GM13976 (cell line): ENCODE results near the gene MOSMO.

ENCODE experiments used
- DNase-seq: peaks from one replicate; pipeline ENCODE4 v3.0.0; 2012; ENCODE audit warnings: low spot score
- CTCF ChIP-seq: IDR thresholded peaks from 2 replicates; pipeline ENCODE4 v1.5.1; 2012; ENCODE audit warnings: borderline replicate concordance, mild to moderate bottlenecking; ENCODE audit not compliant: insufficient read depth; ENCODE audit errors: extremely low read depth, missing control alignments, control extremely low read depth
- in situ Hi-C: fragments of 300-500 bp; cut with MboI; formaldehyde crosslinking; loops from one replicate; pipeline ENCODE4 v1.12.0; 2022; ENCODE audit warnings: low sequenced_read_pairs, mixed read lengths, inconsistent platforms; ENCODE audit not compliant: unreplicated experiment

Gene MOSMO

GRCh38 chr16:21973945-21974344 lies 34.0 kb upstream of the MOSMO start:
- DNase-seq, result no peak
- in situ Hi-C loops, result no loop called here
- TF ChIP-seq CTCF, result no peak

- in situ Hi-C loops, result no loop called here
- DNase-seq, result no peak
- TF ChIP-seq CTCF, result no peak
These were observed 27.9 kb upstream of the MOSMO start for GRCh38 chr16:21980032-21980431.

DNA sequence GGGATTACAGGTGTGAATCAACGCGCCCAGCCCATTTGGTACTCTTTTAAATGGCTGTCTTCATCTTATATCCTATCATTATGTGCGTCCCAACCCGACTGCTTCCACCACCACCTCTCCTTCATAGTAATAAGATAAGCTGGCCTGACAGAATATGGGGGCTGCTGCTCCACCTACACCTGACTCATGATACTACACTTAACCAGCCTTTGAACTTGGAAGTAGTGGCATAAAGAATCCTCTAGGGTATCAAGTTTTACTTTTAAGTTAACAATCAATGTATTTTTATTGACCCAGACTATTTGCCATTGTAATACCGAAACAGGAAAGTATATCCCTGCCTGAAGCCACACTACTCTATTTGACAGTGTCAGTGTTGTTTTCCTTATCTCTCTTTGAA lies 25.8 kb upstream of the MOSMO start:
- no peak for TF ChIP-seq CTCF
- no peak for DNase-seq
- in situ Hi-C loops, result no loop called here

GRCh38 chr16:21984062-21984461 lies 23.8 kb upstream of the MOSMO start:
- TF ChIP-seq CTCF, result no peak
- DNase-seq, result no peak
- in situ Hi-C loops, result no loop called here

GRCh38 chr16:21985524-21985923 lies 22.4 kb upstream of the MOSMO start:
- no peak for TF ChIP-seq CTCF
- in situ Hi-C loops, result no loop called here

DNA sequence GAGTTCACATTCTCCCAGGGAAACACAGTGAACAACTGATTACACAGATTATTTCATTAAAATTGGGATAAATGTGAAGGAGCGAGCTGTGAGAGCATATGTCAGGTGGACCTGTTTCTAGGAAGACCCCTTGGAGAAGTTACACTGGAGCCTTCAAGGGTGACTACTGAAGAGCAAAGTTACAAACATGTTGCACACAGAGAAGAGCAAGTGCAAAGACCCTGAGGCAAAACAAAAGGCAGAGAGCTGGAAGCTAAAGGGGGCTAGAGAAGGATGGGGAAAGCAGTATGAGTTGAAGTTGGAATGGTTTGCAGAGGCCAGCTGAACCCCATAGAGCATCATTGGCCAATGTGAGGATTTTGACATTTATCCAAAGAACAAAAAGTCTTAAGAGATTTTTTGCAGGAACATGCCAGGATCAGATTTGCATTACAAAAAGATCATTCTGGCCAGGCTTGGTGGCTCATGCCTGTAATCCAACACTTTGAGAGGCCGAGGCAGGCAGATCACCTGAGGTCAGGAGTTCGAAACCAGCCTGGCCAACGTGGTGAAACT lies 21.1 kb upstream of the MOSMO start:
- no peak for TF ChIP-seq CTCF
- DNase-seq, result no peak
- in situ Hi-C loops, result no loop called here

More at GRCh38 chr16:21985524-21985923, 22.4 kb upstream of the MOSMO start:
- DNase-seq, result no peak

DNA sequence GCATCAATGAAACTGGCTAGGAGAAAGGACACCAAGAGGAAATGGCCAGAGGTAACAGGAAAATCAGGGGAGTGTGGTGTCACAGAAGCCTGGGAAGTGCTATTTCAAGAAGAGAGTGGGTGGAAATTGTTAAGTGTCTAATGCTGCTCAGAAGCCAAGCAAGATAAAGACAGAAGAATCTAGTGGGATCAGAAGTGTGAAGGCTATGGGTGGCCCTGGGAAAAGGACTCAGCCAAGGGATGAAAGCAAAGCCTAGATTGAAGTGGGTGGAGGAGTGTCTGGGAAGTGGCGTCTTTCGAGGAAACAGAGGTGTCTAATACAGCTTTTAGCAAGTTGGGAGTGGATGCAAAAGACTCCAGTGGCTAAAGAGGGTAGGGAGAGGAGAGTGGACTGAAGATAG lies 20.4 kb upstream of the MOSMO start:
- TF ChIP-seq CTCF, result no peak
- DNase-seq, result no peak
- in situ Hi-C loops, result no loop called here
